PC-3 (cell line): ENCODE results near the gene SPRYD4. TPM values are rescaled to one million over a fixed set of nuclear protein-coding genes. Genes with fewer than 3 reads are reported as not detected.
"Not testable (repeated sequence)": the region's sequence is repeated elsewhere in the genome, so short reads cannot be mapped to it uniquely, and the experiment has no call there.

Source experiments
- ATAC-seq: fragments of 200-7000 bp; cut with Tn5 transposase; 2 replicates; pipeline ENCODE4 v1.9.1; 2020; ENCODE audit warnings: mild to moderate bottlenecking, moderate library complexity
- BruUV-seq: library from RNA; stranded (reverse); fragments of 400-500 nt; replicated peaks from 2 replicates; lab custom pipeline; 2021; lab: Mats Ljungman, UMichigan
- CTCF ChIA-PET: fragments of 300-600 bp; sonication (Branson Sonifier 250); formaldehyde crosslinking; loops from one replicate; lab custom pipeline; 2022; ENCODE audit warnings: antibody characterized with exemption; lab: Charles Lee
- POLR2A ChIA-PET: fragments of 300-600 bp; sonication (Branson Sonifier 250); formaldehyde crosslinking; loops from one replicate; lab custom pipeline; 2022; ENCODE audit warnings: antibody characterized with exemption; ENCODE audit not compliant: unreplicated experiment; lab: Charles Lee
- DNase-seq: peaks from one replicate; pipeline ENCODE4 v3.0.0-alpha.2; 2015
- H2AFZ ChIP-seq: fragments of 300-600 bp; sonication (generic); 2 replicates; pipeline ENCODE4 v1.6.0; 2016; ENCODE audit warnings: antibody characterized with exemption, low read length
- H3F3A ChIP-seq: fragments of 300-600 bp; sonication (generic); one replicate; pipeline ENCODE4 v1.6.0; 2017; ENCODE audit warnings: antibody characterized with exemption, low read length, control low read depth, mild to moderate bottlenecking; ENCODE audit not compliant: unreplicated experiment
- H3K27ac ChIP-seq: fragments of 300-600 bp; sonication (generic); 2 replicates; pipeline ENCODE4 v1.5.1; 2016; ENCODE audit warnings: mild to moderate bottlenecking, low read length
- H3K27me3 ChIP-seq: fragments of 300-600 bp; sonication (generic); 2 replicates; pipeline ENCODE4 v1.6.1; 2016; ENCODE audit warnings: low read length, mixed read lengths
- H3K36me3 ChIP-seq: fragments of 300-600 bp; sonication (generic); 2 replicates; pipeline ENCODE4 v1.6.1; 2016; ENCODE audit warnings: low read depth, mixed run types, low read length, mixed read lengths
- H3K4me1 ChIP-seq: fragments of 300-600 bp; sonication (generic); 2 replicates; pipeline ENCODE4 v1.5.1; 2016; ENCODE audit warnings: low read length; ENCODE audit not compliant: insufficient read depth
- H3K4me2 ChIP-seq: fragments of 300-600 bp; sonication (generic); 2 replicates; pipeline ENCODE4 v1.6.0; 2016; ENCODE audit warnings: low read length
- H3K4me3 ChIP-seq: fragments of 300-600 bp; sonication (generic); 2 replicates; pipeline ENCODE4 v1.5.1; 2016; ENCODE audit warnings: mild to moderate bottlenecking, low read length, mixed read lengths
- H3K79me2 ChIP-seq: fragments of 300-600 bp; sonication (generic); 2 replicates; pipeline ENCODE4 v1.6.1; 2017; ENCODE audit warnings: low read length, mixed read lengths
- H3K9ac ChIP-seq: fragments of 300-600 bp; sonication (generic); 2 replicates; pipeline ENCODE4 v1.6.0; 2016; ENCODE audit warnings: mild to moderate bottlenecking, low read length
- H3K9me2 ChIP-seq: fragments of 300-600 bp; sonication (generic); replicated peaks from 2 replicates; pipeline ENCODE4 v1.6.1; 2016; ENCODE audit warnings: mixed run types, low read length, mixed read lengths
- H3K9me3 ChIP-seq: fragments of 300-600 bp; sonication (generic); 2 replicates; pipeline ENCODE4 v1.6.1; 2016; ENCODE audit warnings: low read length, mixed read lengths
- H4K20me1 ChIP-seq: fragments of 300-600 bp; sonication (generic); 2 replicates; pipeline ENCODE4 v1.6.1; 2016; ENCODE audit warnings: low read length, mixed read lengths
- CTCF ChIP-seq: fragments of 300-600 bp; sonication (generic); conservative IDR thresholded peaks from 2 replicates; pipeline ENCODE4 v1.5.1; 2017; ENCODE audit warnings: antibody characterized with exemption, low read depth, mild to moderate bottlenecking, low read length
- EZH2 ChIP-seq: fragments of 300-600 bp; sonication (generic); IDR thresholded peaks from one replicate; pipeline ENCODE4 v1.6.1; 2017; ENCODE audit warnings: antibody characterized with exemption, mild to moderate bottlenecking, low read length; ENCODE audit not compliant: unreplicated experiment
- EZH2phosphoT487 ChIP-seq: fragments of 300-600 bp; sonication (generic); IDR thresholded peaks from 2 replicates; pipeline ENCODE4 v1.6.1; 2018; ENCODE audit warnings: mild to moderate bottlenecking, antibody characterized with exemption, low read length, borderline replicate concordance
- intact Hi-C: fragments of 100-400 bp; cut with micrococcal nuclease; formaldehyde crosslinking; loops from 2 replicates; pipeline ENCODE4 v1.9.0; 2023
- total RNA-seq: library from RNA; depleted of rRNA; stranded (reverse); fragments of >200 nt; gene quantifications from 2 replicates; pipeline ENCODE4 v1.2.3, GENCODE V29; 2014

SPRYD4 gene
- total RNA-seq, 1 experiment from 2014 or later, result 3.4 TPM

GRCh38 chr12:56488041-56488955 lies 19.9 kb downstream of the SPRYD4 start, which contains the start of gene GLS2:
Gene GLS2, minus strand, starts transcription at chr12:56488161. Its CDS starts 43 bp downstream, at chr12:56488118.
- Histone ChIP-seq H3K9me3 (no peaks in the 10 kb centered on the region), H4K20me1 (no peaks in the 10 kb centered on the region), H3K4me3 (peak within 1 kb of the TSS; percentile 84), H3K36me3 (no peaks in the 10 kb centered on the region), H3K4me1 (peaks cover 5% of the 10 kb centered on the region; the same call in 1 of the 2 replicates), H3K27ac (no peak within 1 kb of the TSS), H3K9ac (peak within 1 kb of the TSS; percentile 34), H3K4me2 (peak within 1 kb of the TSS; percentile 100), H3K9me2 (no peaks in the 10 kb centered on the region), H3F3A (no peaks in the 10 kb centered on the region), H3K27me3 (no peaks in the 10 kb centered on the region), H2AFZ (peak within 1 kb of the TSS; percentile 96), H3K79me2 (no peaks in the 10 kb centered on the region)
- DNase-seq, result peak; percentile 84
- ATAC-seq, result peak; percentile 95
- POLR2A ChIA-PET, result interaction anchor here (0.5 to 0.7 kb wide), 2 partner anchors 131 to 444 kb away, joined by 3 read pairs; no protein-coding TSS in a partner anchor
- TF ChIP-seq CTCF (no peak), EZH2 (no peak), EZH2phosphoT487 (no peak)
- CTCF ChIA-PET, result interaction anchor here (0.6 kb wide), 1 partner anchor 158 kb away, joined by 3 read pairs; no protein-coding TSS in a partner anchor
- intact Hi-C loops, result no loop called here
- no TSS peak for BruUV-seq

GRCh38 chr12:56490360-56490759 lies 22.0 kb downstream of the SPRYD4 start:
- H2AFZ ChIP-seq, result no peak overlapping the region
- H3F3A ChIP-seq, result no peaks in the 10 kb centered on the region
- H3K4me3 ChIP-seq, result no peak overlapping the region
- no peaks in the 10 kb centered on the region for H3K9me3 ChIP-seq
- no peak overlapping the region for H3K27ac ChIP-seq
- no peak overlapping the region for H3K4me2 ChIP-seq
- no peaks in the 10 kb centered on the region for H3K79me2 ChIP-seq
- no TSS peak for BruUV-seq
- intact Hi-C loops, result no loop called here
- ChIA-PET CTCF (no interaction called here), POLR2A (interaction anchor here (0.7 kb wide), 1 partner anchor 310 kb away, joined by 3 read pairs; no protein-coding TSS in a partner anchor)
- H3K9me2 ChIP-seq, result no peaks in the 10 kb centered on the region
- ATAC-seq (no peak), DNase-seq (no peak)
- peaks cover 5% of the 10 kb centered on the region; the same call in 1 of the 2 replicates for H3K4me1 ChIP-seq
- TF ChIP-seq CTCF (no peak), EZH2 (no peak), EZH2phosphoT487 (no peak)
- no peak overlapping the region for H3K9ac ChIP-seq
- no peaks in the 10 kb centered on the region for H4K20me1 ChIP-seq
- no peaks in the 10 kb centered on the region for H3K36me3 ChIP-seq
- no peaks in the 10 kb centered on the region for H3K27me3 ChIP-seq

GRCh38 chr12:56493409-56494105 lies 25.2 kb downstream of the SPRYD4 start:
- POLR2A ChIA-PET, H3K27me3 ChIP-seq, H3K79me2 ChIP-seq, intact Hi-C loops, H3K36me3 ChIP-seq, H3K4me2 ChIP-seq, DNase-seq, H3K4me1 ChIP-seq, H3K9ac ChIP-seq, H2AFZ ChIP-seq, BruUV-seq, ATAC-seq, H3K27ac ChIP-seq, H3K9me3 ChIP-seq, H3K4me3 ChIP-seq, H3F3A ChIP-seq, H3K9me2 ChIP-seq, CTCF ChIA-PET, H4K20me1 ChIP-seq: not testable (repeated sequence)

- H3K79me2 ChIP-seq, H3K9me2 ChIP-seq, POLR2A ChIA-PET, H3K9me3 ChIP-seq, BruUV-seq, H3K4me3 ChIP-seq, DNase-seq, H3K4me1 ChIP-seq, H2AFZ ChIP-seq, H3F3A ChIP-seq, H3K36me3 ChIP-seq, H3K4me2 ChIP-seq, H3K27ac ChIP-seq, CTCF ChIA-PET, H3K27me3 ChIP-seq, H4K20me1 ChIP-seq, ATAC-seq, intact Hi-C loops, H3K9ac ChIP-seq: not testable (repeated sequence)
Measured at GRCh38 chr12:56494106-56494415, 25.7 kb downstream of the SPRYD4 start.
